A673 (cell line): ENCODE results near the gene CNTN6.

Experiments used
- EZH2 ChIP-seq: fragments of 200-600 bp; sonication (generic); IDR thresholded peaks from 2 replicates; pipeline ENCODE4 v1.6.1; 2017; ENCODE audit warnings: borderline replicate concordance, low read depth, mild to moderate bottlenecking, mixed read lengths, antibody characterized with exemption, low read length; ENCODE audit not compliant: poor library complexity, severe bottlenecking
- TF ChIP-seq, protein P1 (sequence below): fragments of 300-800, 200-600 bp; sonication (generic); conservative IDR thresholded peaks from 2 replicates; pipeline ENCODE4 v1.5.1; 2017; ENCODE audit warnings: low read depth, mild to moderate bottlenecking, antibody characterized with exemption, low read length, moderate library complexity, mixed read lengths

- TF ChIP-seq, protein P1, sequence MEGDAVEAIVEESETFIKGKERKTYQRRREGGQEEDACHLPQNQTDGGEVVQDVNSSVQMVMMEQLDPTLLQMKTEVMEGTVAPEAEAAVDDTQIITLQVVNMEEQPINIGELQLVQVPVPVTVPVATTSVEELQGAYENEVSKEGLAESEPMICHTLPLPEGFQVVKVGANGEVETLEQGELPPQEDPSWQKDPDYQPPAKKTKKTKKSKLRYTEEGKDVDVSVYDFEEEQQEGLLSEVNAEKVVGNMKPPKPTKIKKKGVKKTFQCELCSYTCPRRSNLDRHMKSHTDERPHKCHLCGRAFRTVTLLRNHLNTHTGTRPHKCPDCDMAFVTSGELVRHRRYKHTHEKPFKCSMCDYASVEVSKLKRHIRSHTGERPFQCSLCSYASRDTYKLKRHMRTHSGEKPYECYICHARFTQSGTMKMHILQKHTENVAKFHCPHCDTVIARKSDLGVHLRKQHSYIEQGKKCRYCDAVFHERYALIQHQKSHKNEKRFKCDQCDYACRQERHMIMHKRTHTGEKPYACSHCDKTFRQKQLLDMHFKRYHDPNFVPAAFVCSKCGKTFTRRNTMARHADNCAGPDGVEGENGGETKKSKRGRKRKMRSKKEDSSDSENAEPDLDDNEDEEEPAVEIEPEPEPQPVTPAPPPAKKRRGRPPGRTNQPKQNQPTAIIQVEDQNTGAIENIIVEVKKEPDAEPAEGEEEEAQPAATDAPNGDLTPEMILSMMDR = no peak
- TF ChIP-seq EZH2 = no peak
Measured at GRCh38 chr3:1131166-1131565, 38.3 kb downstream of the CNTN6 start.
